PC-9 (cell line): ENCODE results near the gene SYPL2. TPM values are rescaled to one million over a fixed set of nuclear protein-coding genes. Genes with fewer than 3 reads are reported as not detected.

Experiments
- BruUV-seq: library from RNA; stranded (reverse); fragments of 400-500 nt; replicated peaks from 2 replicates; lab custom pipeline; 2021; lab: Mats Ljungman, UMichigan
- CTCF ChIA-PET: fragments of 300-600 bp; sonication (Branson Sonifier 250); formaldehyde crosslinking; loops from one replicate; lab custom pipeline; 2022; ENCODE audit warnings: antibody characterized with exemption; lab: Charles Lee
- POLR2A ChIA-PET: fragments of 300-600 bp; sonication (Branson Sonifier 250); formaldehyde crosslinking; loops from one replicate; lab custom pipeline; 2022; ENCODE audit warnings: antibody characterized with exemption; ENCODE audit not compliant: unreplicated experiment; lab: Charles Lee
- DNase-seq, 2 experiments: peaks; one replicate each; pipeline versions ENCODE4 v3.0.0 to v3.0.0-alpha.2; 2015 to 2022; ENCODE audit warnings: mixed read lengths in 1 of 2
- H2AFZ ChIP-seq: fragments of 200-600 bp; sonication (generic); 2 replicates; pipeline ENCODE4 v1.8.1; 2017; ENCODE audit warnings: antibody characterized with exemption
- H3F3A ChIP-seq: fragments of 200-600 bp; sonication (generic); 2 replicates; pipeline ENCODE4 v1.8.1; 2017; ENCODE audit warnings: antibody characterized with exemption, mild to moderate bottlenecking, low read depth; ENCODE audit not compliant: insufficient read depth
- H3K27ac ChIP-seq: fragments of 200-600 bp; sonication (generic); 2 replicates; pipeline ENCODE4 v1.6.1; 2016; ENCODE audit warnings: mixed run types
- H3K27me3 ChIP-seq: fragments of 200-600 bp; sonication (generic); 2 replicates; pipeline ENCODE4 v1.6.1; 2016; ENCODE audit warnings: low read depth, mixed run types; ENCODE audit not compliant: insufficient read depth
- H3K36me3 ChIP-seq: fragments of 200-600 bp; sonication (generic); 2 replicates; pipeline ENCODE4 v1.6.1; 2016; ENCODE audit warnings: low read depth, mixed run types
- H3K4me1 ChIP-seq: fragments of 200-600 bp; sonication (generic); replicated peaks from 2 replicates; pipeline ENCODE4 v1.6.1; 2016; ENCODE audit warnings: mixed run types; ENCODE audit not compliant: insufficient read depth
- H3K4me2 ChIP-seq: fragments of 200-600 bp; sonication (generic); 2 replicates; pipeline ENCODE4 v1.6.1; 2017; ENCODE audit warnings: mixed run types
- H3K4me3 ChIP-seq: fragments of 200-600 bp; sonication (generic); 2 replicates; pipeline ENCODE4 v1.6.1; 2016; ENCODE audit warnings: mixed run types
- H3K79me2 ChIP-seq: fragments of 200-600 bp; sonication (generic); 2 replicates; pipeline ENCODE4 v1.6.1; 2017; ENCODE audit warnings: low read depth, mixed run types
- H3K9me2 ChIP-seq: fragments of 200-600 bp; sonication (generic); 2 replicates; pipeline ENCODE4 v1.8.1; 2017; ENCODE audit warnings: mild to moderate bottlenecking; ENCODE audit not compliant: insufficient read depth
- H3K9me3 ChIP-seq: fragments of 200-600 bp; sonication (generic); 2 replicates; pipeline ENCODE4 v1.8.1; 2016; ENCODE audit warnings: low read depth; ENCODE audit not compliant: insufficient read depth
- H4K20me1 ChIP-seq: fragments of 200-600 bp; sonication (generic); 2 replicates; pipeline ENCODE4 v1.8.1; 2017; ENCODE audit not compliant: insufficient read depth
- EZH2 ChIP-seq: fragments of 200-600 bp; sonication (generic); IDR thresholded peaks from 2 replicates; pipeline ENCODE4 v1.8.0; 2017; ENCODE audit warnings: antibody characterized with exemption, low read depth
- intact Hi-C: fragments of 100-400 bp; cut with micrococcal nuclease; formaldehyde crosslinking; loops from one replicate; pipeline ENCODE4 v1.10.0; 2022; ENCODE audit not compliant: unreplicated experiment
- total RNA-seq: library from RNA; stranded (reverse); gene quantifications from 2 replicates; pipeline ENCODE4 v1.2.3, GENCODE V29; 2021
- TF ChIP-seq, protein P1 (sequence below): fragments of 200-600 bp; sonication (generic); conservative IDR thresholded peaks from 2 replicates; pipeline ENCODE4 v1.6.1; 2017; ENCODE audit warnings: mixed run types, antibody characterized with exemption, mild to moderate bottlenecking, moderate library complexity

SYPL2 gene
- total RNA-seq, 1 experiment from 2014 or later: 0.09 TPM

DNA sequence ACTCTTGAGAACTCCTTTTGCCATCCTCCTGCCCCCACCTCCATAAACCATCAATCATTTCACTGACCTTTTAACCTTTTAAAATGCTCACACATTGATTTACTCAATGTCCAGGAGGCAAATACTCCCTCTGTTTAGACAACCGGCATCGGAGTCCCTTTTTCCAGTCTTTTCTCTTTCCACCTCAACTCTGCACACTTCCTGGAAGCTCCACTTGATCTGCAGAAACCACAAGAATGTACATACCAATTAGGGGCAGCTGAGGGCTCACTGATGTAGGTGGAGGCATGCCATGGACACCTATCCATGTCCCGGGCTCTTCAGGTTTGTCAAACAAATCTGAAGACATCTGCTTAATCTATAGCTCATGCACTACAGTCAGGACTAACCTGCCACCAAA is 48.5 kb downstream of the SYPL2 start:
- Histone ChIP-seq H3K4me2 (no peak overlapping the region), H3K9me2 (no peaks in the 10 kb centered on the region; the same call in 1 of the 2 replicates), H2AFZ (no peak overlapping the region), H3K27me3 (no peaks in the 10 kb centered on the region), H3K4me3 (no peak overlapping the region), H3K27ac (no peak overlapping the region), H4K20me1 (no peaks in the 10 kb centered on the region), H3F3A (no peaks in the 10 kb centered on the region; the same call in 1 of the 2 replicates), H3K9me3 (no peaks in the 10 kb centered on the region), H3K79me2 (no peaks in the 10 kb centered on the region), H3K4me1 (peaks cover 10% of the 10 kb centered on the region), H3K36me3 (no peaks in the 10 kb centered on the region)
- no peak for DNase-seq
- intact Hi-C loops: no loop called here
- BruUV-seq: no TSS peak
- POLR2A ChIA-PET: interaction anchor here (0.6 kb wide), 1 partner anchor 117 kb away, joined by 4 read pairs; no protein-coding TSS in a partner anchor
- TF ChIP-seq, protein P1, sequence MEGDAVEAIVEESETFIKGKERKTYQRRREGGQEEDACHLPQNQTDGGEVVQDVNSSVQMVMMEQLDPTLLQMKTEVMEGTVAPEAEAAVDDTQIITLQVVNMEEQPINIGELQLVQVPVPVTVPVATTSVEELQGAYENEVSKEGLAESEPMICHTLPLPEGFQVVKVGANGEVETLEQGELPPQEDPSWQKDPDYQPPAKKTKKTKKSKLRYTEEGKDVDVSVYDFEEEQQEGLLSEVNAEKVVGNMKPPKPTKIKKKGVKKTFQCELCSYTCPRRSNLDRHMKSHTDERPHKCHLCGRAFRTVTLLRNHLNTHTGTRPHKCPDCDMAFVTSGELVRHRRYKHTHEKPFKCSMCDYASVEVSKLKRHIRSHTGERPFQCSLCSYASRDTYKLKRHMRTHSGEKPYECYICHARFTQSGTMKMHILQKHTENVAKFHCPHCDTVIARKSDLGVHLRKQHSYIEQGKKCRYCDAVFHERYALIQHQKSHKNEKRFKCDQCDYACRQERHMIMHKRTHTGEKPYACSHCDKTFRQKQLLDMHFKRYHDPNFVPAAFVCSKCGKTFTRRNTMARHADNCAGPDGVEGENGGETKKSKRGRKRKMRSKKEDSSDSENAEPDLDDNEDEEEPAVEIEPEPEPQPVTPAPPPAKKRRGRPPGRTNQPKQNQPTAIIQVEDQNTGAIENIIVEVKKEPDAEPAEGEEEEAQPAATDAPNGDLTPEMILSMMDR: no peak
- no peak for TF ChIP-seq EZH2
- CTCF ChIA-PET: interaction anchor here (1.1 kb wide), 1 partner anchor 18 kb away, joined by 5 read pairs; no protein-coding TSS in a partner anchor

DNA sequence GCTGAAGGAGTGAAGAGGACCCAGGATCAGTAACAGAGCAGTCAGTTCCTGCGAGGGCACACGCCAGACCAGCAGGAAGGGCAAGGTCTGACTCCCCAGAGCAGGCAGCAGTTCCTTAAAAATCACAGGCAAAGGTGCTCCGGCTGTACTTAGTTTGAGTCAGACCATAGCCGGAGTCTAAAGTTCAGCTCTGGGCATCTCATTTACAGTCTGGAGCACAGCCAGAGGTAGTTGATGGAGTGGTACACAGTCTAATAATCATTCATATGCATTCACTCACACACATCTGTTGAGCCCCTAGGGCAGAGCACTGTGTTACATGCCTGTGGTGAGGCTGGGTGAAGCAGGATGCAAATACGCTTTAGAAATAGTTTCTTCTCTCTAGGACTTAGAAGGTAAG is 50.5 kb downstream of the SYPL2 start:
- H3K9me3 ChIP-seq: no peaks in the 10 kb centered on the region
- H2AFZ ChIP-seq: no peak overlapping the region
- intact Hi-C loops: no loop called here
- H3K9me2 ChIP-seq: no peaks in the 10 kb centered on the region; the same call in 1 of the 2 replicates
- H3K27ac ChIP-seq: no peak overlapping the region
- CTCF ChIA-PET: no interaction called here
- H3K36me3 ChIP-seq: no peaks in the 10 kb centered on the region
- TF ChIP-seq, protein P1: no peak
- no peak for TF ChIP-seq EZH2
- H3K79me2 ChIP-seq: no peaks in the 10 kb centered on the region
- no peak for DNase-seq
- H3K4me3 ChIP-seq: no peak overlapping the region
- POLR2A ChIA-PET: no interaction called here
- H3K27me3 ChIP-seq: peaks cover 17% of the 10 kb centered on the region; the same call in 1 of the 2 replicates
- no TSS peak for BruUV-seq
- no peaks in the 10 kb centered on the region for H4K20me1 ChIP-seq
- no peaks in the 10 kb centered on the region; the same call in 1 of the 2 replicates for H3F3A ChIP-seq
- no peaks in the 10 kb centered on the region for H3K4me1 ChIP-seq
- no peak overlapping the region for H3K4me2 ChIP-seq

DNA sequence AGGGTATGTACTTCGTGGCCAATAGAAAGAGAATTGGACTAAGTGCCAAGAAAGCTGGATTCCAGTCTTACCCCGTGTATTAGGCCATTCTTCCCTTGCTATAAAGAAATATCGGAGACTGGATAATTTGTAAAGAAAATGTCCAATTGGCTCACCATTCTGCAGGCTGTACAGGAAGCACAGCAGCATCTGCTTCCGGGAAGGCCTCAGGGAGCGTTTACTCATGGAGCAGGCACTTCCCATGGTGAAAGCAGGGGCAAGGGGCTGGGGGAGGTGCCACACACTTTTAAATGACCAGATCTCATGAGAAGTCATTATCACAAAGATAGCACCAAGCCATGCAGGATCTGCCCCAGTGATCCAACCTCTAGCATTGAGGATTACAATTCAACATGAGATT is 51.0 kb downstream of the SYPL2 start:
- Histone ChIP-seq H3F3A (no peaks in the 10 kb centered on the region; the same call in 1 of the 2 replicates), H3K4me2 (no peak overlapping the region), H2AFZ (no peak overlapping the region), H3K36me3 (no peaks in the 10 kb centered on the region), H3K27me3 (peaks cover 22% of the 10 kb centered on the region; the same call in 1 of the 2 replicates), H3K79me2 (no peaks in the 10 kb centered on the region), H3K4me3 (no peak overlapping the region), H3K4me1 (no peaks in the 10 kb centered on the region), H3K9me3 (no peaks in the 10 kb centered on the region), H3K27ac (no peak overlapping the region), H4K20me1 (no peaks in the 10 kb centered on the region), H3K9me2 (no peaks in the 10 kb centered on the region; the same call in 1 of the 2 replicates)
- ChIA-PET POLR2A (no interaction called here), CTCF (no interaction called here)
- intact Hi-C loops: no loop called here
- TF ChIP-seq, protein P1: no peak
- no peak for TF ChIP-seq EZH2
- DNase-seq: no peak
- no TSS peak for BruUV-seq
